HG02981 (cell line): Measurements from ENCODE around the gene KCNK4.
"Not testable (repeated sequence)": the region's sequence is repeated elsewhere in the genome, so short reads cannot be mapped to it uniquely, and the experiment has no call there.

Experiments used
- ATAC-seq: cut with Tn5 transposase; IDR thresholded peaks from one replicate; pipeline ENCODE4 v1.9.1; 2021; ENCODE audit warnings: mild to moderate bottlenecking, moderate library complexity; ENCODE audit not compliant: unreplicated experiment

The KCNK4 gene

GRCh38 chr11:64305691-64306562 lies 14.8 kb downstream of the KCNK4 start:
- peak; percentile 9 for ATAC-seq

- no peak for ATAC-seq
Observed at GRCh38 chr11:64306563-64306875, 15.4 kb downstream of the KCNK4 start.

- ATAC-seq: no peak
Observed at GRCh38 chr11:64306876-64307622, 15.9 kb downstream of the KCNK4 start.

GRCh38 chr11:64307795-64308194 lies 16.7 kb downstream of the KCNK4 start:
- not testable (repeated sequence) for ATAC-seq

GRCh38 chr11:64312947-64313346 lies 21.8 kb downstream of the KCNK4 start:
- no peak for ATAC-seq

- ATAC-seq: no peak
Observed at GRCh38 chr11:64313491-64314145, 22.5 kb downstream of the KCNK4 start.

GRCh38 chr11:64314146-64314804 lies 23.2 kb downstream of the KCNK4 start:
- ATAC-seq: no peak

- no peak for ATAC-seq
Observed at GRCh38 chr11:64314805-64315561, 23.9 kb downstream of the KCNK4 start.

- ATAC-seq: not testable (repeated sequence)
Observed at GRCh38 chr11:64315667-64316526, 24.8 kb downstream of the KCNK4 start.

- ATAC-seq: peak; percentile 1
Observed at GRCh38 chr11:64316672-64317324, 25.7 kb downstream of the KCNK4 start.

GRCh38 chr11:64317325-64317960 lies 26.3 kb downstream of the KCNK4 start, which contains the start of gene TRMT112:
Gene TRMT112 (minus strand): TSS chr11:64317559. CDS start chr11:64317526, 33 bp downstream.
- peak; percentile 60 for ATAC-seq

GRCh38 chr11:64317961-64318765 lies 27.1 kb downstream of the KCNK4 start, which contains the start of gene PRDX5:
Gene PRDX5 (plus strand): TSS chr11:64318121. CDS start chr11:64318216, 95 bp downstream.
- peak; percentile 75 for ATAC-seq

- no peak for ATAC-seq
Observed at GRCh38 chr11:64318766-64319761, 28.0 kb downstream of the KCNK4 start.

- ATAC-seq: no peak
Observed at GRCh38 chr11:64320556-64320955, 29.5 kb downstream of the KCNK4 start.

- no peak for ATAC-seq
Observed at GRCh38 chr11:64321026-64321425, 29.9 kb downstream of the KCNK4 start.

GRCh38 chr11:64321533-64321932 lies 30.4 kb downstream of the KCNK4 start:
- no peak for ATAC-seq
